PC-3 (cell line): ENCODE measurements around the gene GABRB3. TPM values are rescaled to one million over a fixed set of nuclear protein-coding genes. Genes with fewer than 3 reads are reported as not detected.

Experiments
- ATAC-seq: fragments of 200-7000 bp; cut with Tn5 transposase; 2 replicates; pipeline ENCODE4 v1.9.1; 2020; ENCODE audit warnings: mild to moderate bottlenecking, moderate library complexity
- BruUV-seq: library from RNA; stranded (reverse); fragments of 400-500 nt; replicated peaks from 2 replicates; lab custom pipeline; 2021; lab: Mats Ljungman, UMichigan
- CTCF ChIA-PET: fragments of 300-600 bp; sonication (Branson Sonifier 250); formaldehyde crosslinking; loops from one replicate; lab custom pipeline; 2022; ENCODE audit warnings: antibody characterized with exemption; lab: Charles Lee
- POLR2A ChIA-PET: fragments of 300-600 bp; sonication (Branson Sonifier 250); formaldehyde crosslinking; loops from one replicate; lab custom pipeline; 2022; ENCODE audit warnings: antibody characterized with exemption; ENCODE audit not compliant: unreplicated experiment; lab: Charles Lee
- DNase-seq: peaks from one replicate; pipeline ENCODE4 v3.0.0-alpha.2; 2015
- H2AFZ ChIP-seq: fragments of 300-600 bp; sonication (generic); 2 replicates; pipeline ENCODE4 v1.6.0; 2016; ENCODE audit warnings: antibody characterized with exemption, low read length
- H3F3A ChIP-seq: fragments of 300-600 bp; sonication (generic); one replicate; pipeline ENCODE4 v1.6.0; 2017; ENCODE audit warnings: antibody characterized with exemption, low read length, control low read depth, mild to moderate bottlenecking; ENCODE audit not compliant: unreplicated experiment
- H3K27ac ChIP-seq: fragments of 300-600 bp; sonication (generic); 2 replicates; pipeline ENCODE4 v1.5.1; 2016; ENCODE audit warnings: mild to moderate bottlenecking, low read length
- H3K27me3 ChIP-seq: fragments of 300-600 bp; sonication (generic); 2 replicates; pipeline ENCODE4 v1.6.1; 2016; ENCODE audit warnings: low read length, mixed read lengths
- H3K36me3 ChIP-seq: fragments of 300-600 bp; sonication (generic); 2 replicates; pipeline ENCODE4 v1.6.1; 2016; ENCODE audit warnings: low read depth, mixed run types, low read length, mixed read lengths
- H3K4me1 ChIP-seq: fragments of 300-600 bp; sonication (generic); 2 replicates; pipeline ENCODE4 v1.5.1; 2016; ENCODE audit warnings: low read length; ENCODE audit not compliant: insufficient read depth
- H3K4me2 ChIP-seq: fragments of 300-600 bp; sonication (generic); 2 replicates; pipeline ENCODE4 v1.6.0; 2016; ENCODE audit warnings: low read length
- H3K4me3 ChIP-seq: fragments of 300-600 bp; sonication (generic); 2 replicates; pipeline ENCODE4 v1.5.1; 2016; ENCODE audit warnings: mild to moderate bottlenecking, low read length, mixed read lengths
- H3K79me2 ChIP-seq: fragments of 300-600 bp; sonication (generic); 2 replicates; pipeline ENCODE4 v1.6.1; 2017; ENCODE audit warnings: low read length, mixed read lengths
- H3K9ac ChIP-seq: fragments of 300-600 bp; sonication (generic); 2 replicates; pipeline ENCODE4 v1.6.0; 2016; ENCODE audit warnings: mild to moderate bottlenecking, low read length
- H3K9me2 ChIP-seq: fragments of 300-600 bp; sonication (generic); replicated peaks from 2 replicates; pipeline ENCODE4 v1.6.1; 2016; ENCODE audit warnings: mixed run types, low read length, mixed read lengths
- H3K9me3 ChIP-seq: fragments of 300-600 bp; sonication (generic); 2 replicates; pipeline ENCODE4 v1.6.1; 2016; ENCODE audit warnings: low read length, mixed read lengths
- H4K20me1 ChIP-seq: fragments of 300-600 bp; sonication (generic); 2 replicates; pipeline ENCODE4 v1.6.1; 2016; ENCODE audit warnings: low read length, mixed read lengths
- CTCF ChIP-seq: fragments of 300-600 bp; sonication (generic); conservative IDR thresholded peaks from 2 replicates; pipeline ENCODE4 v1.5.1; 2017; ENCODE audit warnings: antibody characterized with exemption, low read depth, mild to moderate bottlenecking, low read length
- EZH2 ChIP-seq: fragments of 300-600 bp; sonication (generic); IDR thresholded peaks from one replicate; pipeline ENCODE4 v1.6.1; 2017; ENCODE audit warnings: antibody characterized with exemption, mild to moderate bottlenecking, low read length; ENCODE audit not compliant: unreplicated experiment
- EZH2phosphoT487 ChIP-seq: fragments of 300-600 bp; sonication (generic); IDR thresholded peaks from 2 replicates; pipeline ENCODE4 v1.6.1; 2018; ENCODE audit warnings: mild to moderate bottlenecking, antibody characterized with exemption, low read length, borderline replicate concordance
- intact Hi-C: fragments of 100-400 bp; cut with micrococcal nuclease; formaldehyde crosslinking; loops from 2 replicates; pipeline ENCODE4 v1.9.0; 2023
- total RNA-seq: library from RNA; depleted of rRNA; stranded (reverse); fragments of >200 nt; gene quantifications from 2 replicates; pipeline ENCODE4 v1.2.3, GENCODE V29; 2014

The GABRB3 gene
- total RNA-seq, 1 experiment from 2014 or later: 6.1 TPM

GRCh38 chr15:26639966-26640365 lies 132.9 kb downstream of the GABRB3 start:
- H3K4me1 ChIP-seq: no peaks in the 10 kb centered on the region
- no peak overlapping the region for H3K9ac ChIP-seq
- ATAC-seq (no peak), DNase-seq (no peak)
- H3K9me3 ChIP-seq: 0 out of 2 replicates have a peak, but pooled peaks cover 4% of the 10 kb centered on the region
- H3K27ac ChIP-seq: no peak overlapping the region
- H3K4me3 ChIP-seq: no peak overlapping the region
- H3K36me3 ChIP-seq: no peaks in the 10 kb centered on the region
- peaks cover 16% of the 10 kb centered on the region; the same call in 1 of the 2 replicates for H3K27me3 ChIP-seq
- H3K79me2 ChIP-seq: no peaks in the 10 kb centered on the region
- no peaks in the 10 kb centered on the region for H3K9me2 ChIP-seq
- CTCF ChIA-PET: no interaction called here
- BruUV-seq: no TSS peak
- intact Hi-C loops: no loop called here
- H4K20me1 ChIP-seq: no peaks in the 10 kb centered on the region
- no peak overlapping the region for H2AFZ ChIP-seq
- TF ChIP-seq EZH2phosphoT487: no peak
- no peak for TF ChIP-seq EZH2
- no peak for TF ChIP-seq CTCF
- no peaks in the 10 kb centered on the region for H3F3A ChIP-seq
- no peak overlapping the region for H3K4me2 ChIP-seq
- POLR2A ChIA-PET: no interaction called here

GRCh38 chr15:26635614-26636013 lies 137.3 kb downstream of the GABRB3 start:
- no peaks in the 10 kb centered on the region for H3K79me2 ChIP-seq
- DNase-seq: no peak
- no TSS peak for BruUV-seq
- no peaks in the 10 kb centered on the region for H4K20me1 ChIP-seq
- H3K4me2 ChIP-seq: no peak overlapping the region
- 0 out of 2 replicates have a peak, but pooled peaks cover 4% of the 10 kb centered on the region for H3K9me3 ChIP-seq
- no peak overlapping the region for H3K4me3 ChIP-seq
- no peak for ATAC-seq
- no peaks in the 10 kb centered on the region for H3K9me2 ChIP-seq
- ChIA-PET CTCF (no interaction called here), POLR2A (no interaction called here)
- H3K27ac ChIP-seq: no peak overlapping the region
- intact Hi-C loops: no loop called here
- H3K27me3 ChIP-seq: peaks cover 16% of the 10 kb centered on the region; the same call in 1 of the 2 replicates
- H2AFZ ChIP-seq: no peak overlapping the region
- H3F3A ChIP-seq: no peaks in the 10 kb centered on the region
- TF ChIP-seq EZH2phosphoT487 (no peak), CTCF (no peak), EZH2 (no peak)
- H3K4me1 ChIP-seq: no peaks in the 10 kb centered on the region
- H3K9ac ChIP-seq: no peak overlapping the region
- no peaks in the 10 kb centered on the region for H3K36me3 ChIP-seq

- Histone ChIP-seq H3K4me2 (no peak overlapping the region), H3K79me2 (no peaks in the 10 kb centered on the region), H3K4me1 (no peaks in the 10 kb centered on the region), H3K9ac (no peak overlapping the region), H3K4me3 (no peak overlapping the region), H3K27me3 (peaks cover 16% of the 10 kb centered on the region; the same call in 1 of the 2 replicates), H3K9me2 (no peaks in the 10 kb centered on the region), H3K36me3 (no peaks in the 10 kb centered on the region), H3K9me3 (0 out of 2 replicates have a peak, but pooled peaks cover 4% of the 10 kb centered on the region), H4K20me1 (no peaks in the 10 kb centered on the region), H3K27ac (no peak overlapping the region), H3F3A (no peaks in the 10 kb centered on the region), H2AFZ (no peak overlapping the region)
- no TSS peak for BruUV-seq
- DNase-seq (no peak), ATAC-seq (no peak)
- POLR2A ChIA-PET: no interaction called here
- intact Hi-C loops: no loop called here
- CTCF ChIA-PET: no interaction called here
- TF ChIP-seq EZH2 (no peak), CTCF (no peak), EZH2phosphoT487 (no peak)
Observed at GRCh38 chr15:26635105-26635504, 137.8 kb downstream of the GABRB3 start.
